Psoas muscle (tissue), 8 donors: ENCODE measurements around the gene ARHGAP40. TPM values are rescaled to one million over a fixed set of nuclear protein-coding genes. Genes with fewer than 3 reads are reported as not detected.

Experiments used
- ATAC-seq, 4 donors: fragments of 200-7000 bp; cut with Tn5 transposase; one replicate each; pipeline ENCODE4 v1.9.1; 2020; ENCODE audit warnings: moderate library complexity in 3 of 4, mild to moderate bottlenecking in 2 of 4
- DNase-seq, 2 donors: peaks; one replicate each; pipeline ENCODE4 v3.0.0-alpha.2; 2020
- H3K27ac ChIP-seq: fragments of 200-600 bp; one replicate; pipeline ENCODE4 v1.8.0; 2022
- H3K27me3 ChIP-seq, 3 donors: fragments of 200-600 bp in 1 of 3; one replicate each; pipeline versions ENCODE4 v1.6.1 to v1.8.0; 2013 to 2022; ENCODE audit warnings: low read length in 2 of 3, mild to moderate bottlenecking in 2 of 3, moderate library complexity in 1 of 3; ENCODE audit not compliant: insufficient read depth in 3 of 3
- H3K36me3 ChIP-seq, 2 donors: fragments of 200-600 bp in 1 of 2; one replicate each; pipeline versions ENCODE4 v1.6.1 to v1.8.0; 2013 to 2022; ENCODE audit warnings: low read depth in 1 of 2, mild to moderate bottlenecking in 1 of 2, moderate library complexity in 1 of 2; ENCODE audit not compliant: insufficient read depth in 1 of 2
- H3K4me1 ChIP-seq: fragments of 200-600 bp; one replicate; pipeline ENCODE4 v1.8.0; 2022
- H3K4me3 ChIP-seq: fragments of 200-600 bp; one replicate; pipeline ENCODE4 v1.8.0; 2022; ENCODE audit warnings: mild to moderate bottlenecking
- H3K9me3 ChIP-seq: fragments of 200-600 bp; one replicate; pipeline ENCODE4 v1.8.0; 2022
- WGBS, 3 donors: extraction: QIAGEN DNeasy Blood & Tissue Kit; methylation state at CpG; one replicate each; pipeline versions ENCODE4 v1.1.6 to v1.1.7; 2013; 5-methylcytosine and 5-hydroxymethylcytosine counted together
- intact Hi-C, 2 donors: fragments of 100-400 bp; cut with DNase I; formaldehyde crosslinking; loops; one replicate each; pipeline versions ENCODE4 v1.11.0 to v1.14.2; 2022
- polyA plus RNA-seq, 3 donors: library from polyadenylated mRNA; stranded (reverse); fragments of 200-250 nt; gene quantifications; one replicate each; pipeline ENCODE4 v1.2.3, GENCODE V29; 2013
- total RNA-seq, 4 donors: library from RNA; stranded (reverse); fragmentation: NEBNext Ultra II Directional in 2 of 4; extraction: Animal tissue kit (Norgen Biotek cat#: 25700) in 2 of 4; gene quantifications; one replicate each; pipeline versions ENCODE4 v1.2.1 to v1.2.4, GENCODE V29; 2021 to 2023
- TF ChIP-seq, protein P1 (sequence below): fragments of 200-600 bp; IDR thresholded peaks from one replicate; pipeline ENCODE4 v1.8.0; 2022; ENCODE audit warnings: antibody characterized with exemption
- donor health status: healthy with polysubstance abuse.
- donor health status: DM: no; HTN: no; CAD: no; lungs with moderate emphysema.
- donor health status: Bipolar disorder and iron deficiency.
- donor health status: healthy.
- donor health status: DM: yes; HTN: yes; CAD: no.
- donor health status: DM: no; HTN: no; CAD: no.
- donor health status: DM: no; HTN: no; CAD: no.
- donor health status: DM: yes; HTN: yes; CAD: no.

ARHGAP40 gene
- total and polyA plus RNA-seq, 7 donors = 0.03 to 0.04 TPM; not detected in 5

GRCh38 chr20:38612751-38613515, 11.3 kb downstream of the ARHGAP40 start:
- H3K4me1 ChIP-seq = no peaks in the 10 kb centered on the region
- no peak overlapping the region for H3K27ac ChIP-seq
- H3K4me3 ChIP-seq = no peak overlapping the region
- TF ChIP-seq, protein P1, sequence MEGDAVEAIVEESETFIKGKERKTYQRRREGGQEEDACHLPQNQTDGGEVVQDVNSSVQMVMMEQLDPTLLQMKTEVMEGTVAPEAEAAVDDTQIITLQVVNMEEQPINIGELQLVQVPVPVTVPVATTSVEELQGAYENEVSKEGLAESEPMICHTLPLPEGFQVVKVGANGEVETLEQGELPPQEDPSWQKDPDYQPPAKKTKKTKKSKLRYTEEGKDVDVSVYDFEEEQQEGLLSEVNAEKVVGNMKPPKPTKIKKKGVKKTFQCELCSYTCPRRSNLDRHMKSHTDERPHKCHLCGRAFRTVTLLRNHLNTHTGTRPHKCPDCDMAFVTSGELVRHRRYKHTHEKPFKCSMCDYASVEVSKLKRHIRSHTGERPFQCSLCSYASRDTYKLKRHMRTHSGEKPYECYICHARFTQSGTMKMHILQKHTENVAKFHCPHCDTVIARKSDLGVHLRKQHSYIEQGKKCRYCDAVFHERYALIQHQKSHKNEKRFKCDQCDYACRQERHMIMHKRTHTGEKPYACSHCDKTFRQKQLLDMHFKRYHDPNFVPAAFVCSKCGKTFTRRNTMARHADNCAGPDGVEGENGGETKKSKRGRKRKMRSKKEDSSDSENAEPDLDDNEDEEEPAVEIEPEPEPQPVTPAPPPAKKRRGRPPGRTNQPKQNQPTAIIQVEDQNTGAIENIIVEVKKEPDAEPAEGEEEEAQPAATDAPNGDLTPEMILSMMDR = no peak
- 57 to 64% (median 61%) methylated on average over 5 of the region's 5 CpGs for WGBS, 3 donors
- H3K36me3 ChIP-seq = no peaks in the 10 kb centered on the region
- ATAC-seq (no peak), DNase-seq (no peak)
- peaks cover 0 to 19% (median 13%) of the 10 kb centered on the region in 3 donors for H3K27me3 ChIP-seq
- no peaks in the 10 kb centered on the region for H3K9me3 ChIP-seq
- intact Hi-C loops = no loop called here

GRCh38 chr20:38615283-38615682, 13.7 kb downstream of the ARHGAP40 start:
- no peak for ATAC-seq
- intact Hi-C loops = no loop called here
- TF ChIP-seq, protein P1 = no peak
- Histone ChIP-seq H3K27me3 (peaks cover 0 to 40% (median 10%) of the 10 kb centered on the region in 3 donors), H3K4me1 (no peaks in the 10 kb centered on the region), H3K4me3 (no peak overlapping the region), H3K9me3 (no peaks in the 10 kb centered on the region), H3K36me3 (no peaks in the 10 kb centered on the region), H3K27ac (no peak overlapping the region)
- 86 to 88% (median 87%) methylated on average over 15 of the region's 15 CpGs for WGBS, 3 donors
- DNase-seq = no peak

DNA sequence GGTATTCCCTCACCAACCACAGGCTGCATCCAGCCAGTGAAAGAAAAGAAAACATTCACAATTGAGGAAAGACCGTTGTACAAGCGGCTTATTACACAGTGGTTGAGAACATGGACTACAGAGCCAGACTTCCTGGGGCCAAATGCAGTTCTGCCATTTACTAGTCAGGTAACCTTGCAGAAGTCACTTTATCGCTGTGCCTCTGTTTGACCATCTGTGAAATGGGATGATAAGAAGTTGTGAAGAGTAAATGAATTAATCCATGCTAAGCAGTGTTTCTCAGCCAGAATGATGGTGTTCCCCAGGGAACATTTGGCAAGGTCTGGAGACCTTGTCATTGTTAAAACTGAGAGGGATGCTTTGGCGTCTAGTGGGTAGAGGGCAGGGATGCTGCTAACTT, 14.8 kb downstream of the ARHGAP40 start:
- no peak overlapping the region for H3K4me3 ChIP-seq
- no peak for ATAC-seq
- intact Hi-C loops = no loop called here
- no peak overlapping the region for H3K27ac ChIP-seq
- no peaks in the 10 kb centered on the region for H3K36me3 ChIP-seq
- TF ChIP-seq, protein P1 = no peak
- H3K9me3 ChIP-seq = no peaks in the 10 kb centered on the region
- H3K27me3 ChIP-seq = peaks cover 0 to 42% (median 12%) of the 10 kb centered on the region in 3 donors
- no peaks in the 10 kb centered on the region for H3K4me1 ChIP-seq
- no peak for DNase-seq
- whole genome bisulfite sequencing, 3 donors = 77 to 87% (median 85%) methylated on average over 4 of the region's 4 CpGs

GRCh38 chr20:38617011-38617829, 15.6 kb downstream of the ARHGAP40 start:
- peaks cover 0 to 39% (median 12%) of the 10 kb centered on the region in 3 donors for H3K27me3 ChIP-seq
- DNase-seq = no peak
- intact Hi-C loops = no loop called here
- TF ChIP-seq, protein P1 = no peak
- H3K27ac ChIP-seq = no peak overlapping the region
- no peak overlapping the region for H3K4me3 ChIP-seq
- H3K4me1 ChIP-seq = no peaks in the 10 kb centered on the region
- H3K36me3 ChIP-seq = no peaks in the 10 kb centered on the region
- ATAC-seq = no peak
- 64 to 72% (median 64%) methylated on average over 16 of the region's 16 CpGs for WGBS, 3 donors
- H3K9me3 ChIP-seq = no peaks in the 10 kb centered on the region
